HG02870 (cell line): ENCODE data around the gene HMGCL.
A peak's percentile ranks its signal among the peaks of the same experiment; 100 is the strongest.
"Not testable (repeated sequence)": the region's sequence is repeated elsewhere in the genome, so short reads cannot be mapped to it uniquely, and the experiment has no call there.

Experiments used
- ATAC-seq: cut with Tn5 transposase; IDR thresholded peaks from one replicate; pipeline ENCODE4 v1.9.1; 2021; ENCODE audit warnings: mild to moderate bottlenecking, moderate library complexity; ENCODE audit not compliant: unreplicated experiment

Gene HMGCL

DNA sequence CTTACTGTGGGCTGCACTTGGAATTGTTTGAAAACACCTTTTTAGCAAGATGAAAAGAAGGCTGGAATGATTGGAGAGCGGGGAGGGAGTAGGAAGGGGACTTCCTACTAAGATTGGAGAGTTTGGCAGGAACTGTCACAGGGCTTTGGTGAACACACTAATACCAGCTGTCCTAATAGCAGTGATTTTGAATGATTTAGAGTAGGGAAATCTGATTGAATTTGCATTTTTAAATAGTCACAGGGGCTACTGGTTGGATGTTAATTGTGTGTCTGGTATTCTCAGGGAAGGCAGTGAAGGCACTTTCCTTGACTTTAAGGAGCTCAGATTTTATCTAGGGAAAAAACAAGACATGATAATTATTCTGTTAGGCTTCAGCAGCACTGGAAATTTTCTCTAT is 2.5 kb upstream of the HMGCL start:
- ATAC-seq: no peak

DNA sequence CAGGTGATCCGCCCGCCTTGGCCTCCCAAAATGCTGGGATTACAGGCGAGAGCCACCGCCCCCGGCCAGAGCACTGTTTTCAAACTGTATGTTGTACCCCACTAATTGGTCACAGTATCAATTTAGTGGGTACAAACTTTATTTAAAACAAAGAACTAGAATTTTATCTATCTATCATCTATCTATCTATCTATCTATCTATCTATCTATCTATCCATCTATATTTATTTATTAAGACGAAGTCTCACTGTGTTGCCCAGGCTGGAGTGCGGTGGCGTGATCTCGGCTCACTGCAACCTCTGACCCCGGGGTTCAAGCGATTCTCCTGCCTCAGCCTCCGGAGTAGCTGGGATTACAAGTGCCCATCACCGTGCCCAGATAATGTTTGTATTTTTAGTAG is 1.4 kb upstream of the HMGCL start:
- ATAC-seq: not testable (repeated sequence)

DNA sequence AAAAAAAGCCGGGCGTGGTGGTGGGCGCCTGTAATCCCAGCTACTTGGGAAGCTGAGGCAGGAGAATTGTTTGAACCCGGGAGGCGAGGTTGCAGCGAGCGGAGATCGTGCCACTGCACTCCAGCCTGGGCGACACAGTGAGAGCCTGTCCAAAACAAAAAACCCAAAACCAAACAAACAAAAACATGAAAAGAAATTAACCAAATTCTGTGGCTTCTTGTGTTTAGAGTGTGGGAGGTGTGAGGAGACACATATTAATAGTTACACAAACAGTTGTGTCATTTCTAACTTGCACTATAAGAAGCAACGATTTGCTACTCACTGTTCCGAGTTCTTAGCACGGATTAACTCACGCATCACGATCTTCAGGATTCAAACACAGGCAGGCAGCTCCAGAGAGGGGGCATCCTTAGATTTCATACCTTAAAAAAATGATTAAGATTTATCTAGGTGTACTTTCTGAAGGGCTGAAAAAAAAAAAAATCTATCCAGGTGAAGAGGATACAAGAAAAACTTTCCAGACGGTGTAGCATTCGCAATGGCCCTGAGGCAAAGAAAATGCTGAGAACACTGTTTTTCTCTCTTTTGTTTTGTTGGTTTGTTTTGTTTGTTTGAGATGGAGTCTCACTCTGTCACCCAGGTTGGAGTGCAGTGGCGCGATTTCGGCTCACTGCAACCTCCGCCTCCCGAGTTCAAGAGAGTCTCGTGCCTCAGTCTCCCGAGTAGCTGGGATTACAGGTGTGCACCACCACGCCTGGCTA is 713 bp upstream of the HMGCL start:
- ATAC-seq: no peak

DNA sequence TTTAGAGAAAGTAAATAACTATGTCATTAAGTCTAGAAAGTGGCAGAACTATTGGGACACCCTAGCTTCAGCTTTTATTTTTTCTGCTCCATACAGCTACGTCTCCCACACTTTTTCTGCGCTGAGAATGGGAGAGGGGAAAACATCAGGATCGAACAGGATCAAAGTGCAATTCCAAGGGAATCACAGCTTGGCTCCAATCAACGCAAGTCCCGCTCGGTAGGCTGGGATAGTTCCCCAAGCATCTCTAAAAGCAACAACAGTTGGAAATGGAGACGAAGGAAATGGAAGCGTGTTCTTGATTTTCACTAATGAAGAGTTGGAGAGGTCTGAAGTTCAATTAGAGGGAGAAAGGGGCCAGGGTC is 536 bp downstream of the HMGCL start:
- ATAC-seq: no peak

DNA sequence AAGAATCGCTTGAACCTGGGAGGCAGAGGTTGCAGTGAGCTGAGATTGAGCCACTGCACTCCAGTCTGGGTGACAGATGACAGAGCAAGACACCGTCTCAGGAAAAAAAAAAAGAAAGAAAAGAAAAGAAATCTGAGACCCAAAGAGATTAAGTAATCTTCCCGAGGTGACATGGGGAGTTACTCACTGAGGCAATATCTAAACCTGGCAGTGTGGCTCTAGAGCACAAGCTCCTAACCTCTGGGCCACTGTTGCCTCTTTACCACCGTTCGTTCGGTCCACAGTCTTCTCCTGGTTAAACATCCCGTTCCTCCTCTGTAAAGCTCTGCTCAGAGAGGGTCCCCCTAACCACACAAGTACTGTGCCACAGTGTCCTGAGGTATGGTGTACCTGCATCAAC is 1.5 kb downstream of the HMGCL start:
- ATAC-seq: no peak

DNA sequence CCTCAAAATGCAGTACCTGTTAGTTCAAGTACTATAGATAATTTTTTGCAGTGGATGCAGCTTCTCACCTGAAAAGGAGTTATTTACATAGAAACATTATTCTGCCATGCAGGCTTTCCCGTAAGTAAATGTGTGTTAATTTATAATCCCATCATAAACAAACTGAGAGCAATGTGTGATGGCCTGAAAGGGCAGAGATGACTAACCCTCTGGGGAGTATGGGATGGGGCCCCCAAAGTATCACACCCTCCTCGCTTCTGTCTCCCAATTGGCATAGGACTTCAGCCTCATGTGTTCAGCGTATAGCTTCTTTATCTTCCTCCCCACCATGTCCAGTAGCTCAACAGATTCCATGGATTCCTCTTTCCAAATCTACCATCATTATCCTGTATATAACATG is 7.6 kb downstream of the HMGCL start:
- no peak for ATAC-seq

DNA sequence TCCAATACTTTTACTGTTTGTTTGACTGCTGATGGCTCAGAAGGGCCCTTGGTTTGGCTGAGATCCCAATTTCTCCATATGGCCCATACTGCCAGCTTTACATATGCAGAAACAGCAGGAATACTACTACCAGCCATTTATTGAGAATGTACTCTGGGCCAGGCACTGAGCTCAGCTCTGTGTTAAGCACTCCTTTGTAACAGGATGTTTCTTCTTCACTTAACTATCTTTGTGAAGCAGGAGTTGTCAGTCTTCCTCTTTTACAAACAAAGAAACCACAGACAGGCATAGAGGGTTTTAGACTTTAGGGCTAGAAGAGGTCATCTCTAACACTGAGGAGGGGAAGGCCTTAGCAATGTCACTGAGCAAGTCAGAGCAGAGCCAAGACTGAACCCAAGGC is 8.3 kb downstream of the HMGCL start:
- ATAC-seq: no peak

DNA sequence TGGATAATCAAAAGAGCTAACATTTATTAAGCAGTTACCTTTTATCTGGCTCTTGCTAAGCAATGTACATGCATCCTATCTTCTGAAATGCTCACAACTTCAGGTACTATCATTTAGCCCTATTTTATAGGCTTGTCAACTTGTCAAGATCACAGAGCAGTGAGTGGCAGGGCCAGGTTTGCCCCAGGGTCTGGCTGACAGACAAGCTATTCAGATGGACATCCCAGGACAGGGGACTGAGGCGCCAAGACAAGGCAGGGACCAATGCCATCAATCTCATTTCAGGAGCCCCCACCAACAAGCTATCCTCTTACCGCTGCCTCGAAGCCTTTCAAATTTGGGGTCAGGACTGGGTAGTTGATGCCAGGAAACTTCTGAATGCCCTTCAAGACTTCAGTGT is 8.9 kb downstream of the HMGCL start:
- ATAC-seq: no peak

DNA sequence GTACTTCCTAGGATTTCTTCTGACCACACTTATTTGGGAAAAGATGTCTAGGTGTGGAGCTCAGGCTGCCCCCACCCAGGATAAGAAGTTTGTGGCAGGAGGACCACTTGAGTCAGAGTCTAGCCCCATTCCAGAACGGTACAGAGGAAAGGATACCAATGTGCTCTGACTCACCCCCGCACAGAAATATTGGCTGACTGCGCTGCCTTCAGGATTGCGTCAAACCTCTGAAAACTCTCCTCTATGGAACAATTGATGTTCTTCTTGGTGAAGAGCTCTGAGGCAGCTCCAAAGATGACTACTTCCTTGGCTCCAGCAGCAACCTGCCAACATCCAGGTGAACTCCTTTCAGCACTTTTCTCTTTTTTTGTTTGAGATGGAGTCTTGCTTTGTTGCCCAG is 11.2 kb downstream of the HMGCL start:
- no peak for ATAC-seq

DNA sequence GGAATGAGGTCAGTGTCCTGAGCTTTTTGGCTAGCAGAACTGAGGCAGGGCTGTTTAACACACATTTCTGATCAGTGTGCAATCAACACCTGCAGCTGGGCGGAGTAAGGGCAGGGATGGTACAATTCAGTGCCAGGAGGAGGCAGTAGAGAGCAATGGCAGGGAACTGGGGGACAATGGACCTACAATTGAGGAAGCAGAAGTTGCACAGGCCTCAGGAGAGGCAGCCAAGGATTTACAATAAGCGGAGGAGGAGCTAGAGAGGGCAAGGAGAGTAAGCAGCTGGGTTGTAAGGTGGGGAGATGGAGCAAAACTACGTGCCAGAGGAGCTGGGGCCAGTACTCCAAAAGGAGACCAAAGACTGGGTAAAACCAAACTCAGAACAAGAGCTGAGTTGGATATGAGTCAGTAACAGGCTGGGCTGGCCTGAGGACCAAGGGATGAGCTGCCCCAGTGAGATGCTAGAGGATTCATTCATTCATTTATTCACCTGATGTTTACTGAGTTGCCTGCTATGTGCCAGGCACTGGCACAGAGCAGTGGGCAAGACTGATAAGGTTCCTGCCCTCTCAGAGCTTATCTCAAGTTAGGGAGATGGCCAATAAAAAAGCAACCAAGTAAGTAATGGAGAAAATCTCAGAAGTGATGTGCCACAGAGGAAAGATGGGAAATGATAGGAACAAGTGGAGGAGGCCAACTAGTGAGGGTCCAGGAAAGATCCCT is 14.2 kb downstream of the HMGCL start:
- peak; percentile 43 for ATAC-seq

DNA sequence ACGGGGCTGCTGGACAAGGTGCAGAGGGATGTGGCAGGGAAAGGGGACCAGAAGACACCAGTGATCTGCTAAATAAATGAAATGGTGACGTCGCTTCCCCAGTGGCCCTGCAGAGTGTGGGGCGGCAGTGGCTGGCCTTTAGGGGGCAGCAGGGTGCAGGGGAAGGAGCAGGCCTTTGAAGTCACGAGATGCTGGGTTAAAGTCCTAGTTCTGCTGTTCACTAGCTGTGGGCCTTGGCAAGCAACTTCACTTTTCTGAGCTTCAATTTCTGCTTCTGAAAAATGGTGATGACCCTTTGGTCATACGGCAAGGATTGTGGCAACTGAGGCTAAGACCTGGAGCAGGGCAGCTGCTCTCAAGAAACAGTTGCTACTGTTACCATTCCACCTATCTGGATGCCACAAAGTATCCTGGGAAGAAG is 15.5 kb downstream of the HMGCL start:
- ATAC-seq: peak; percentile 70

DNA sequence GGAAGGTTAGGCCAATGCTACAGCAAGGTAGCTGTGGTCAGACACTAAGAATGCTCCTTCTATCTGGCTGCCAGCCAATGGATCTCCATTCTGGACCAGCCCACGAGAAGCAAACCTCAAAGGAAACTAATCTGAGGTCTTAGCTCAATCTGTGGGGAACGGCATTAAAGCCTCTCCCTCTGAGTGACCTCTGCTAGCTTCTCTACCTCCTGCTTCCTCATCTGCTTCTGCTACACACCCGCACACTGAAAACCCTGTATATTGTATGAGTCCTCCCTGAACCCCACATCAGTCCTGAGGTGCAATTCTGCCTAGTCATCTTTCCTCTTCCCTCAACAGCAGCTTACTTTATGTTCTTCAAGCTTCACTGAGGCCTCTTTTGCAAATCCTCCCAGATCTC is 17.8 kb downstream of the HMGCL start:
- ATAC-seq: no peak

DNA sequence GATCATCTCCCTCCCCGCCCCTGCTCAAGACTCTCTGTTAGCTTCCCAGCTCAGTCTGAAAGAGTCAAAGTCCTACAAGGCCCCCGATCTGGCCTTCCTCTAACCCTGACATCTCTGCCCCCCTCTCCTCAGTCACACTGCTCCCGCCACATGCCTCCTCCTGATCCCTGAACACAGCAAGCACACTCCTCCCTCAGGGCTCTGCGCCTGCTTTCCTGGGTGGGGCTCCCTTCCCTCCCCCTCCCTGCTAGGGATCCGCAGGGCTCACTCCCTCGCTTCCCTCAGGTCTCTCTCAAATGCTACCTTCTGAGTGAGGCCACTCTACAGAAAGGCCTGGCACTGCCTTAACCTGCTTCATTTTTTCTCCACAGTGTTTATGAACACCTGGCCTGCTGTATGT is 18.9 kb downstream of the HMGCL start:
- ATAC-seq: no peak

DNA sequence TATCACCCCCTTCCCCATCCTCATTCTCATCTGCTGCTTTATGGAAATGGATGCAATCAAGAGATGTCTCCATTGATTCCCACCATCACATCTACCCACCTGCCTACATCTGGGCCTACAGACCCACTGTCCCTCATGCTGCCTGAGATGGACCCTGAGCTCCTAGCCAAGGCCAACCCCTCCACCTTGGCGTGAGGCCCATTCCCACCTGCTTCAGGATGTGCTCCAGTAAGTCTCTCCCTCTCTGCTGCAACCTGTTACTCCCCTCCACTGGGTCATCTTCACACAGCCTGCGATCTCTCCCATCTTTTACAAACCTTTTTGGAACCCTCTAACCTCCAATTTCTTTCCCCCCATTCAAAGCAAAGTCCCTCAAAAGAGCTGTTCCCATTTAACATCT is 20.2 kb downstream of the HMGCL start:
- no peak for ATAC-seq

DNA sequence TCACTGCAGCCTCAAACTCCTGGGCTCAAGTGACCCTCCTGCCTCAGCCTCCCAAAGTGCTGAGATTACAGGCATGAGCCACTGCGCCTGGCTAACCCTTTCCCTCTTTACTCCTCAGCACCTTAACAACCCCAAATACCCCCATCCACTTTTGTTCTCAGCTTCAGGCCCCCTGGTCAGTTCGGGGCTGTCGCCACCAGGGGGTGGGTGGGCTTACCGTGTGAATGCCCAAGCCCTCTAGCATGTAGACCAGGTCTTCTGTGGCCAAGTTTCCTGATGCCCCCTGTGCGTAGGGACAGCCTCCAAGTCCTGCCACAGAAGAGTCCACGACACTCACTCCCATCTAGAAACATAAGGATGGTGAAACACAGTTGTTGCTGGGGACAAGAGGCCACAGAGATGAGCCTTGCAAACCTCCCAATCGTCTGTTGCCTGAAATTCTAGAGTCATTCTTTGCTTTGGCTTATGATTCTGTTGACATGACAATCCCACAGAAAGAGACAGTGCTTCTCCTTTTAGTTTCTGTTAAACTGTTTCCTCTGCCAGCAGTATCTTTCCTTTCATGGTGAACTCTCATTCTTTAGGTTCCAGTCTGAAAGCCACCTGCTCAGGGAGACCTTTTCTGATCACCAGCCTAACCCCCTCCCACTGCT is 20.9 kb downstream of the HMGCL start:
- ATAC-seq: no peak

DNA sequence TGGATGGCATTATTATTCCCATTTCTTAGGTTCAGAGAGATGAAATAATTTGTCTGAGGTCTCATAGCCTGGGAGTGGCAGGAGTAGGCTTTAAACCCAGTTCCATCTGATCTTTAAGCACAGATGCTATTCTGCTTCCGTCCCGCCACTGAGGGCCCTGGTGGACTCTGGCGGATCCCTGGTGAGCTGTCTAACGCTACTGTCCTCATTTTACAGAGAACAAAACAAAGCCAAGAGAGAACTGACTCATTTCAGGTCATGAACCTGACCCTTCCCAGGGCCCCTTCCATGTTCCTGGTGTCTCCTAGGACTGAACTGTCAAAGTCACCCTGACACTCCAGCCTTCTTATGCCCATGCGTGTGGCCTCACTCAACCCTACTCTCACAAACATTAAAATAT is 21.6 kb downstream of the HMGCL start:
- ATAC-seq: no peak

DNA sequence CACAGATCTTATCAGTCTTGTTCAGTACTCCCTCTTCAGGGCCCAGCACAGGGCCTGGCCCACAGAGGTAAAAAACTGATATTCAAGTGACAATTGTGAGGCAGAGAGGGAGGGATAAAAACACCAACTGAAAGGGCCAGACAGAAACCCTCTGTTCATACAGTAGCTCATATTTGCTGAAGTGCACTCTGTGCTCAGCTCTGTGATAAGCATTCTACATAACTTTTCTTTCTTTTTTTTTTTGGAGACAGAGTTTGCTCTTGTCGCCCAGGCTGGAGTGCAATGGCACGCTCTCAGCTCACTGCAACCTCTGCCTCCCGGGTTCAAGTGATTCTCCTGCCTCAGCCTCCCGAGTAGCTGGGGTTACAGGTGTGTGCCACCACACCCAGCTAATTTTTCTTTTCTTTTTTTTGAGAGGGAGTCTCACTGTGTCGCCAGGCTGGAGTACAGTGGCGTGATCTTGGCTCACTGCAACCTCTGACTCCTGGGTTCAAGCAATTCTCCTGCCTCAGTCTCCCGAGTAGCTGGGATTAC is 22.4 kb downstream of the HMGCL start:
- ATAC-seq: not testable (repeated sequence)

DNA sequence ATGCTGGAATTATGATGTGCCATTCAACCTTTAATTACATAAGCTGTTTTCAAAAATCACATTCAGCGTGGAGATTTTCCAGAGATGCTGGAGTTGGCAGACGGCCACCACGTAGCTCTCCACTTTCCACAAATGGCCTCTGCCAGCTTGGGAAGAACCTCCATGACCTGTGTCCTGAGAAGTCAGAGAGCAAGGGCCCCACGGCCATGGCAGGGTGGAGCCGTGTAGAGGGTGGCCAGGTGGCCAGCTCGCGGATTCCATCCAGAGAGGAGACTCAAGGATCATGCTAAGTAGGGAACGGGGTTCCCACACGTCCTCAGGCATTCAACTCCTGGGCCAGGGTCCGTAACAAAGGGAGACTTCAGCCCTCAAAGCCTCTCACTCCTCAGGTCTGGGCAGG is 23.4 kb downstream of the HMGCL start:
- ATAC-seq: no peak

DNA sequence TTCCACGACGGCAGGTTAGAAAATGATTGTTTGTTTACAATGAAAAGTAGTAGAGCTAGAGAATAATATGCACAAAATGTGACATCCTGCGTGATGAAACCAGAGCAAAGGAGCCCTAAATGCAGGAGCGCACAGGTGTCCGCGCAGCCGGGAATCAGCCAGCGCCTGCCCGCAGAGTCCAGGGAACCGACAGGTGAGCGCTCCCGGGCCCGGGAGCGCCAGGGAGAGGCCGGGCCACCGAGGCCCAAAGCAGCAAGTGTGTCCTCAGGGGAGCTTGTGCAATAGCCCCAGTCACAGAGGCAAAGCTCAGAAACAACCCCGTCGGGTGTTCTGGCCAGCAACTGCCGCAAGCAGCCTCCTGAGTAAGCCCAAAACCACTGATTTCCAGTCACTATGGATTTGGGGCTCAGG is 23.9 kb downstream of the HMGCL start:
- ATAC-seq: no peak

DNA sequence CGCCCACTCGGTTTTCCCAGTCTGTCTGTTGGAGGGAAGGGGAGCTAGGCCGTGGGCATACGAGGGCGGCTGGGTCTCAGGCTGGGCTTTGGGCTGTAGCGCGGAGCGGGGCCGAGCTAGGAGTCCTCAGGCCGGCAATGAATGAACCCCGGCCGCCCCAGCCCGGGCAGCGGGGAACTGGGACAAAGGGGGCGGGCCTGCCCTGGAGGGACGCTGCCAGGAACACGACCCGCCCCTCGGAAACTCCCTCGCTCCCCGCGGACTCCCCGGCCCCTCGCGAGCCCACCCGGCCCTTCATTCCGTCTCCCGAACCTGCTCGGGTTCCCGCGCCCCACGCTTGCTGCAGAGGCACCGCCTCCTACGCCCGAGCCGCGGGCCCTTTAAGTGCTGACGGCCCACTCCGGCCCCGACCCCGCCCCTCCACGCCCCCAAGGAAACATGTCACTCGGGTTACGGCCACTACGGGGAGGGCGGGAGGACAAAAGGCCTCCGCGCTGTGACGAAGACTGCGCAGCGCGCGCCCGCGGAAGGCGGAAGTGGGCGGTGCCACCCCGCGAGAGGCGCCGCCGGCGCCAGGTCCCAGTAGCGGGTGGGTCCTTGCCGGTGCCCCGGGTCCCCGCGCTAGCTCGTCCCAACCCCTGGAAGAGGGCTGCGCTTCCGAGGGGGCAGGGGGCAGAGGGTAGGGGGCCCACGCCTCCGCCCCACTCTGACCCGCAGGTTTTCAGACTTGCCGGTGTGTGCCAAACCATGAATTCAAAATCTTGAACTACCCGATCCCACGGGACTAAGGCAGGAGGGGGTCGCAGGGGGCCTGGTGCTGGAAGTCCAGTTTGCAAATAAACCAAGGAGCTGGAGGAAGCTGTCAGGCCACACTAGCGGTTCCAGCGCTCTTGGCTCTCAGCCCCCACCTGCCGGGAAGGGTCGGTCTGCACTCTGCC is 24.6 kb downstream of the HMGCL start, which contains the start of gene GALE:
Gene GALE (minus strand): TSS at position 355 of the 938 bp plus-strand sequence. CDS start 1,747 bp downstream, outside the sequence.
- peak; percentile 66 for ATAC-seq
